Measurements from ENCODE around the gene LRMDA. TPM values are rescaled to one million over a fixed set of nuclear protein-coding genes. Genes with fewer than 3 reads are reported as not detected.

The LRMDA gene
- total and polyA plus RNA-seq, 2 of the 4 experiments (the other 2 are of a cell fraction) = 0.07 TPM; not detected in 1

GRCh38 chr10:75932921-75933320 lies 501.5 kb downstream of the LRMDA start:
- Histone ChIP-seq H2AK5ac (ENCODE audit: low read depth, low read length) (no peak overlapping the region), H3K27me3 (ENCODE audit: control insufficient read depth, insufficient read depth, low read length) (peaks cover 8% of the 10 kb centered on the region; the same call in 1 of the 2 replicates), H3K4ac (ENCODE audit: low read depth, low read length) (no peak overlapping the region), H4K5ac (ENCODE audit: low read depth, low read length) (no peak overlapping the region), H2AFZ (replicated peaks; ENCODE audit: low read length, poor library complexity) (no peak overlapping the region), H4K8ac (ENCODE audit: low read depth in 2 of 2, low read length in 2 of 2) (no peak overlapping the region), H3K56ac (ENCODE audit: extremely low read depth, insufficient read depth, low read length) (no peak overlapping the region), H3K4me1 (ENCODE audit: control insufficient read depth, insufficient read depth, low read length) (no peaks in the 10 kb centered on the region), H2BK15ac (ENCODE audit: low read depth, low read length) (no peak overlapping the region), H3K9me1 (ENCODE audit: insufficient read depth, low read length) (no peaks in the 10 kb centered on the region), H3K4me3 (ENCODE audit: insufficient read depth, low read depth, low read length) (no peak overlapping the region), H3K23ac (ENCODE audit: low read depth, low read length) (no peak overlapping the region), H2BK20ac (ENCODE audit: low read depth, low read length) (no peak overlapping the region), H3K14ac (replicated peaks; ENCODE audit: low read depth, low read length) (no peak overlapping the region), H3K4me2 (ENCODE audit: low read depth, low read length) (no peak overlapping the region), H4K91ac (ENCODE audit: insufficient read depth, low read depth, low read length) (no peak overlapping the region), H2BK120ac (ENCODE audit: low read depth, low read length) (no peak overlapping the region), H3K9ac (ENCODE audit: low read depth, low read length) (no peak overlapping the region), H2BK5ac (ENCODE audit: low read depth, low read length, poor library complexity, severe bottlenecking) (no peak overlapping the region), H3K18ac (ENCODE audit: low read depth, low read length) (no peak overlapping the region), H3K9me3 (ENCODE audit: control insufficient read depth, insufficient read depth, low read length) (no peaks in the 10 kb centered on the region), H4K20me1 (ENCODE audit: insufficient read depth, low read length) (no peaks in the 10 kb centered on the region), H3K79me1 (ENCODE audit: low read depth in 1 of 2, low read length in 2 of 2) (no peaks in the 10 kb centered on the region), H2AK9ac (replicated peaks; ENCODE audit: low read depth, low read length, poor library complexity) (no peak overlapping the region), H3K27ac (ENCODE audit: insufficient read depth, low read length) (no peak overlapping the region), H3K36me3 (ENCODE audit: control insufficient read depth, insufficient read depth, low read length) (no peaks in the 10 kb centered on the region)
- ChIA-PET CTCF (no interaction called here), POLR2A (ENCODE audit: unreplicated experiment) (no interaction called here)
- in situ Hi-C loops (cut with MboI; ENCODE audit: low sequenced_read_pairs) = no loop called here
- intact Hi-C loops (cut with micrococcal nuclease) = no loop called here
- BruUV-seq (replicated peaks) = no TSS peak
- dilution Hi-C loops (cut with HindIII; ENCODE audit: low sequenced_read_pairs, unreplicated experiment) = no loop called here
- no CpG with 5 or more reads among the region's 3 CpGs for whole genome bisulfite sequencing, 2 experiments (ENCODE audit: extremely low coverage in 2 of 2, insufficient read length in 1 of 2)
- TF ChIP-seq MXI1 (IDR thresholded peaks at IDR 0.05; ENCODE audit: borderline replicate concordance, low read depth, low read length) (no peak), MAZ (IDR thresholded peaks at IDR 0.05; ENCODE audit: borderline replicate concordance, low read depth, low read length) (no peak), CEBPB (IDR thresholded peaks at IDR 0.05; ENCODE audit: low read depth, low read length) (no peak), MAFK (IDR thresholded peaks at IDR 0.05; ENCODE audit: low read depth, low read length) (no peak), FOS (IDR thresholded peaks at IDR 0.05; ENCODE audit: low read depth, low read length) (no peak), CHD1 (IDR thresholded peaks at IDR 0.05; ENCODE audit: low read depth, low read length) (no peak), POLR2A (IDR thresholded peaks at IDR 0.05; ENCODE audit: low read depth, low read length) (no peak), NFE2L2 (IDR thresholded peaks at IDR 0.05; ENCODE audit: low read depth, low read length) (no peak), CTCF (conservative IDR thresholded peaks at IDR 0.05; ENCODE audit: low read depth, low read length) (no peak), RFX5 (IDR thresholded peaks at IDR 0.05; ENCODE audit: low read depth, low read length) (no peak), BHLHE40 (IDR thresholded peaks at IDR 0.05; ENCODE audit: low read depth, low read length) (no peak), SMC3 (IDR thresholded peaks at IDR 0.05; ENCODE audit: low read depth, low read length) (no peak)
- TF ChIP-seq, protein P1, sequence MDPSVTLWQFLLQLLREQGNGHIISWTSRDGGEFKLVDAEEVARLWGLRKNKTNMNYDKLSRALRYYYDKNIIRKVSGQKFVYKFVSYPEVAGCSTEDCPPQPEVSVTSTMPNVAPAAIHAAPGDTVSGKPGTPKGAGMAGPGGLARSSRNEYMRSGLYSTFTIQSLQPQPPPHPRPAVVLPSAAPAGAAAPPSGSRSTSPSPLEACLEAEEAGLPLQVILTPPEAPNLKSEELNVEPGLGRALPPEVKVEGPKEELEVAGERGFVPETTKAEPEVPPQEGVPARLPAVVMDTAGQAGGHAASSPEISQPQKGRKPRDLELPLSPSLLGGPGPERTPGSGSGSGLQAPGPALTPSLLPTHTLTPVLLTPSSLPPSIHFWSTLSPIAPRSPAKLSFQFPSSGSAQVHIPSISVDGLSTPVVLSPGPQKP (IDR thresholded peaks at IDR 0.05; ENCODE audit: borderline replicate concordance, low read depth, low read length) = no peak
- ATAC-seq (ENCODE audit: low read depth) = no peak
- no peak for DNase-seq

Data from IMR-90 (cell line).